Keratinocyte (primary cell): ENCODE measurements around the gene FHDC1. TPM values are rescaled to one million over a fixed set of nuclear protein-coding genes. Genes with fewer than 3 reads are reported as not detected.

Experiments used
- DNase-seq: peaks from one replicate; pipeline ENCODE4 v3.0.0-alpha.2; 2011; ENCODE audit warnings: low read depth, missing footprints, low spot score
- FAIRE-seq: peaks from 2 replicates; lab custom pipeline; 2011; peaks lifted over from hg19 to GRCh38; lab: Jason Lieb, UNC
- H2AFZ ChIP-seq: 2 replicates; pipeline ENCODE4 v1.6.0; 2012; ENCODE audit warnings: low read length, control low read depth, inconsistent platforms; ENCODE audit not compliant: control insufficient read depth
- H3K27ac ChIP-seq: 2 replicates; pipeline ENCODE4 v1.5.1; 2011; ENCODE audit warnings: low read length; ENCODE audit not compliant: control insufficient read depth, insufficient read depth
- H3K27me3 ChIP-seq: 3 replicates; pipeline ENCODE4 v1.6.0; 2011; ENCODE audit warnings: low read length; ENCODE audit not compliant: control insufficient read depth, insufficient read depth; ENCODE audit errors: extremely low read depth
- H3K36me3 ChIP-seq, 2 experiments: 2 replicates in 1 of 2; 3 replicates in 1 of 2; pipeline ENCODE4 v1.5.1; 2011; ENCODE audit warnings: low read length in 2 of 2, mild to moderate bottlenecking in 1 of 2; ENCODE audit not compliant: control insufficient read depth in 2 of 2, insufficient read depth in 2 of 2; ENCODE audit errors: extremely low read depth in 1 of 2
- H3K4me1 ChIP-seq: 3 replicates; pipeline ENCODE4 v1.5.1; 2011; ENCODE audit warnings: low read length; ENCODE audit not compliant: control insufficient read depth, insufficient read depth; ENCODE audit errors: extremely low read depth
- H3K4me2 ChIP-seq: 3 replicates; pipeline ENCODE4 v1.6.0; 2011; ENCODE audit warnings: low read depth, low read length; ENCODE audit not compliant: control insufficient read depth, insufficient read depth; ENCODE audit errors: extremely low read depth
- H3K4me3 ChIP-seq, 3 experiments: fragments of 200-600 bp in 1 of 3; sonication (generic) in 1 of 3; 2 replicates in 2 of 3; 3 replicates in 1 of 3; pipeline ENCODE4 v1.5.1; 2011 to 2016; ENCODE audit warnings: low read length in 3 of 3, mild to moderate bottlenecking in 3 of 3, control low read depth in 2 of 3, inconsistent platforms in 1 of 3, low read depth in 1 of 3, mixed read lengths in 1 of 3, mixed run types in 1 of 3, moderate library complexity in 1 of 3; ENCODE audit not compliant: control insufficient read depth in 2 of 3, insufficient read depth in 2 of 3; ENCODE audit errors: extremely low read depth in 1 of 3
- H3K79me2 ChIP-seq: 2 replicates; pipeline ENCODE4 v1.6.0; 2012; ENCODE audit warnings: low read length; ENCODE audit not compliant: control insufficient read depth, insufficient read depth
- H3K9ac ChIP-seq: 3 replicates; pipeline ENCODE4 v1.6.0; 2011; ENCODE audit warnings: low read length; ENCODE audit not compliant: control insufficient read depth, insufficient read depth; ENCODE audit errors: extremely low read depth
- H3K9me1 ChIP-seq: 3 replicates; pipeline ENCODE4 v1.6.0; 2011; ENCODE audit warnings: low read length; ENCODE audit not compliant: control insufficient read depth, insufficient read depth; ENCODE audit errors: extremely low read depth
- H3K9me3 ChIP-seq: 2 replicates; pipeline ENCODE4 v1.5.1; 2012; ENCODE audit warnings: low read depth, low read length; ENCODE audit not compliant: control insufficient read depth
- H4K20me1 ChIP-seq: 3 replicates; pipeline ENCODE4 v1.6.0; 2011; ENCODE audit warnings: low read length; ENCODE audit not compliant: control insufficient read depth, insufficient read depth; ENCODE audit errors: extremely low read depth
- CTCF ChIP-seq, 3 experiments: IDR thresholded peaks in 1 of 3; conservative IDR thresholded peaks in 1 of 3; optimal IDR thresholded peaks in 1 of 3; 2 replicates in 2 of 3; 3 replicates in 1 of 3; pipeline versions ENCODE3 to v1.5.1; 2011; ENCODE audit warnings: low read length in 3 of 3, mild to moderate bottlenecking in 3 of 3, moderate library complexity in 2 of 3, control low read depth in 1 of 3, inconsistent platforms in 1 of 3; ENCODE audit not compliant: insufficient read depth in 2 of 3; ENCODE audit errors: extremely low read depth in 1 of 3
- EZH2 ChIP-seq: IDR thresholded peaks from one replicate; pipeline ENCODE4 v1.6.1; 2012; ENCODE audit warnings: inconsistent platforms, mild to moderate bottlenecking, low read length, moderate library complexity
- dilution Hi-C: fragments of 300-500 bp; cut with MboI; formaldehyde crosslinking; loops from one replicate; pipeline ENCODE4 v1.7.0; 2020; ENCODE audit warnings: low sequenced_read_pairs; ENCODE audit not compliant: extremely low pct_ligation_motif_present
- polyA plus RNA-seq, 5 experiments: library from polyadenylated mRNA; depleted of rRNA in 3 of 5; stranded (reverse) in 3 of 5; stranded (forward) in 1 of 5; unstranded in 1 of 5; fragments of >200 nt; gene quantifications; 1 replicate in 1 of 5; 2 replicates in 3 of 5; 3 replicates in 1 of 5; pipeline versions ENCODE4 v1.2.1 to v1.2.3, GENCODE V29; 2011 to 2012; ENCODE audit warnings: missing spikeins in 2 of 5, low read depth in 1 of 5, low replicate concordance in 1 of 5

Gene FHDC1
- polyA plus RNA-seq, 1 donor (not counting 4 experiments of a cell fraction or from before 2014, with no cell fraction given): 1.6 TPM

- no peak for DNase-seq
- no peak for FAIRE-seq
- TF ChIP-seq CTCF (optimal IDR thresholded peaks at IDR 0.05 in 1 of 3, IDR thresholded peaks at IDR 0.05 in 1 of 3, conservative IDR thresholded peaks at IDR 0.05 in 1 of 3; ENCODE audit: extremely low read depth in 1 of 3, insufficient read depth in 2 of 3, low read length in 3 of 3) (no peak), EZH2 (no peak)
- no peaks in the 10 kb centered on the region for H3K9me1 ChIP-seq
- H2AFZ ChIP-seq: no peak overlapping the region
- H3K36me3 ChIP-seq: no peaks in the 10 kb centered on the region
- H3K4me2 ChIP-seq: no peak overlapping the region
- H3K4me1 ChIP-seq: peaks cover 12% of the 10 kb centered on the region
- no peaks in the 10 kb centered on the region for H4K20me1 ChIP-seq
- no peak overlapping the region for H3K9ac ChIP-seq
- no peaks in the 10 kb centered on the region for H3K79me2 ChIP-seq
- H3K4me3 ChIP-seq: no peak overlapping the region
- no peaks in the 10 kb centered on the region for H3K27me3 ChIP-seq
- H3K27ac ChIP-seq: no peak overlapping the region
- dilution Hi-C loops: no loop called here
- peaks cover 10% of the 10 kb centered on the region for H3K9me3 ChIP-seq
Observed at GRCh38 chr4:153028535-153028934, 92.4 kb downstream of the FHDC1 start.

Other genes starting within 250 kb of the FHDC1 start
- gene TIGD4, start 156.6 kb upstream of the FHDC1 start, polyA plus RNA-seq: 0.10 to 0.21 TPM (median 0.12 TPM) in 3 replicates
- gene ARFIP1, start 156.4 kb upstream of the FHDC1 start, polyA plus RNA-seq: 23.5 to 44.4 TPM (median 28.2 TPM) in 3 replicates